ENCODE measurements around the gene KRT78. TPM values are rescaled to one million over a fixed set of nuclear protein-coding genes. Genes with fewer than 3 reads are reported as not detected.
"Not testable (repeated sequence)": the region's sequence is repeated elsewhere in the genome, so short reads cannot be mapped to it uniquely, and the experiment has no call there.

Gene KRT78
- polyA plus RNA-seq, 3 donors: not detected

DNA sequence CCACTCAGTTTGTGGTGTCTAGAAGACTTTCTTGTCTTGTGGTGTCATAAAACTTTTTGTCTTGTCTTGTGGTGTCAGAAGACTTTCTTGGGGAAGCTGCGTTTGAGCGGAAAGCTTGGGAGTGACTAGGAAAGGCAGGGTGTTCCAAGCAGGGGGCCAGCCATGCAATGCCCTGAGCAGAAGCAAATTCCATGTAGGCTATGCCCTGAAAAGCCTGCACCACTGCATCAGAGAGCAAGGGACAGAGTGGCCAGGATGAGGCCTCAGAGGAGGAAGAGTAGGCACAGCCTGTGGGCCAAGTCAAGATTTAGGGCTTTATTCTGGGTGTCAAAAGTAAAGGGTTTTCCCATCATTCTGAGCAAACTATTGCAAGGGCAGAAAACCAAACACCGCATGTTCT, 41.6 kb upstream of the KRT78 start:
- H3K27ac Mint-ChIP-seq: no peak overlapping the region
- Histone ChIP-seq H4K20me1 (ENCODE audit: insufficient read depth, low read length) (no peaks in the 10 kb centered on the region), H3K4me2 (replicated peaks; ENCODE audit: extremely low read depth, low read length, poor library complexity, severe bottlenecking) (no peak overlapping the region), H3K27me3 (ENCODE audit: control insufficient read depth in 2 of 2, insufficient read depth in 2 of 2, low read length in 2 of 2) (no peaks in the 10 kb centered on the region), H3K4me3 (replicated peaks in 1 of 3; ENCODE audit: low read depth in 2 of 3, low read length in 3 of 3) (no peak overlapping the region), H3K27ac (ENCODE audit: low read depth in 1 of 2, low read length in 2 of 2) (no peak overlapping the region), H3K36me3 (replicated peaks in 1 of 2; ENCODE audit: control insufficient read depth in 1 of 2, insufficient read depth in 2 of 2, low read length in 2 of 2) (no peaks in the 10 kb centered on the region), H3K79me2 (ENCODE audit: insufficient read depth, low read length) (no peaks in the 10 kb centered on the region), H3K9ac (ENCODE audit: insufficient read depth, low read length, poor library complexity, severe bottlenecking) (no peak overlapping the region), H2AFZ (ENCODE audit: insufficient read depth, low read depth, low read length, poor library complexity, severe bottlenecking) (no peak overlapping the region), H3K4me1 (ENCODE audit: control insufficient read depth in 1 of 2, insufficient read depth in 2 of 2, low read length in 2 of 2) (no peaks in the 10 kb centered on the region), H3K9me3 (replicated peaks in 1 of 2; ENCODE audit: control insufficient read depth in 1 of 2, insufficient read depth in 1 of 2, low read length in 2 of 2) (no peaks in the 10 kb centered on the region)
- H3K4me1 Mint-ChIP-seq: peaks cover 4% of the 10 kb centered on the region
- peaks cover 2 to 8% (median 3%) of the 10 kb centered on the region in 3 donors for H3K27me3 Mint-ChIP-seq (ENCODE audit: low read depth in 3 of 3)
- DNase-seq: no peak
- H3K9me3 Mint-ChIP-seq: peaks cover 0 to 2% (median 0%) of the 10 kb centered on the region in 7 donors
- WGBS (ENCODE audit: insufficient coverage): 92% methylated on average over 2 of the region's 3 CpGs
- intact Hi-C loops (cut with micrococcal nuclease): no loop called here
- H3K36me3 Mint-ChIP-seq: no peaks in the 10 kb centered on the region
- peak overlapping the region in 1 of 2 donors; percentile 48 for H3K4me3 Mint-ChIP-seq
- TF ChIP-seq, protein P1, sequence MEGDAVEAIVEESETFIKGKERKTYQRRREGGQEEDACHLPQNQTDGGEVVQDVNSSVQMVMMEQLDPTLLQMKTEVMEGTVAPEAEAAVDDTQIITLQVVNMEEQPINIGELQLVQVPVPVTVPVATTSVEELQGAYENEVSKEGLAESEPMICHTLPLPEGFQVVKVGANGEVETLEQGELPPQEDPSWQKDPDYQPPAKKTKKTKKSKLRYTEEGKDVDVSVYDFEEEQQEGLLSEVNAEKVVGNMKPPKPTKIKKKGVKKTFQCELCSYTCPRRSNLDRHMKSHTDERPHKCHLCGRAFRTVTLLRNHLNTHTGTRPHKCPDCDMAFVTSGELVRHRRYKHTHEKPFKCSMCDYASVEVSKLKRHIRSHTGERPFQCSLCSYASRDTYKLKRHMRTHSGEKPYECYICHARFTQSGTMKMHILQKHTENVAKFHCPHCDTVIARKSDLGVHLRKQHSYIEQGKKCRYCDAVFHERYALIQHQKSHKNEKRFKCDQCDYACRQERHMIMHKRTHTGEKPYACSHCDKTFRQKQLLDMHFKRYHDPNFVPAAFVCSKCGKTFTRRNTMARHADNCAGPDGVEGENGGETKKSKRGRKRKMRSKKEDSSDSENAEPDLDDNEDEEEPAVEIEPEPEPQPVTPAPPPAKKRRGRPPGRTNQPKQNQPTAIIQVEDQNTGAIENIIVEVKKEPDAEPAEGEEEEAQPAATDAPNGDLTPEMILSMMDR (IDR thresholded peaks at IDR 0.05): no peak

DNA sequence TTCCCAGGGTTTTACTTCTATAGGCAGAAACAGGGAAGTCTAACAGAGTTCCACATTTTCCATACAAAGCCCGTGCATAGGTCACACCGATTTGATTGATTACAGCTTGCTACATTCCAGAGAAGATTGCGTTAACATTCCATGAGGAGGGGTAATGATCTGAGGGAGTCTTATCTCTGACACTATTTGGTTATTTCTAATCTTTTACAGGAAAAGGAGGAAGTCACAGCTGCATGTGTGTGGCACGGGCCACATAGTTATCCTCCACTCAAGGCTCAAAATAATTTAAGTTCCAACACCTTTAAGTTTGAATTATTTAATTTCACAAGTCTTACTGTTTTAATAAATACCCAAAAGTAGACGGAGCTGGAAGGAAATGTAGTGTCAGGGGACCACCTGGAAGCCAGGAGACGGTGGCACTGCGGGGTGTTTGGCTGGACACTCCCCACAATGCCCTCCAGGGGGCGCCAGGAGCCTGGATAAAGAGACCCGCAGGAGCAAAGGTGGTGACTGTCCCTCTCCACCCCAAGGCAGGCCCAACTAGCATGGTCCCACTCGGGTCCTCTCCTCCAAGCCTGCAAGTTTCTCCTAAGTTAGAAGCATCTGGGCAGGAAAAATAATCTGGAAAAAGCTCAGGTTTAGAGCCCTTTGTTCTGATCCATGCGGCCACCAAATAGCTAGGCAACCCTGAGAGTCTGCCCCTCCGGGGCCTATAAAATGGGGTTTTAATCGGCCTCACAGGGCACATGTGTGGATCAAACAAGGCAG, 35.9 kb upstream of the KRT78 start:
- WGBS (ENCODE audit: insufficient coverage): 38% methylated on average over 7 of the region's 13 CpGs
- no peak overlapping the region for H3K27ac ChIP-seq (ENCODE audit: low read depth in 1 of 2, low read length in 2 of 2)
- H3K79me2 ChIP-seq (ENCODE audit: insufficient read depth, low read length): no peaks in the 10 kb centered on the region
- Mint-ChIP-seq H3K4me1 (peaks cover 14% of the 10 kb centered on the region), H3K27ac (no peak overlapping the region), H3K4me3 (no peak overlapping the region), H3K27me3 (ENCODE audit: low read depth in 3 of 3) (peaks cover 2 to 11% (median 9%) of the 10 kb centered on the region in 3 donors), H3K9me3 (peaks cover 0 to 1% (median 0%) of the 10 kb centered on the region in 7 donors), H3K36me3 (no peaks in the 10 kb centered on the region)
- H3K36me3 ChIP-seq (replicated peaks in 1 of 2; ENCODE audit: control insufficient read depth in 1 of 2, insufficient read depth in 2 of 2, low read length in 2 of 2): no peaks in the 10 kb centered on the region
- no peak overlapping the region for H2AFZ ChIP-seq (ENCODE audit: insufficient read depth, low read depth, low read length, poor library complexity, severe bottlenecking)
- peak; percentile 47 to 69 (median 67) for DNase-seq
- peaks cover 5 to 13% of the 10 kb centered on the region in 2 donors for H3K4me1 ChIP-seq (ENCODE audit: control insufficient read depth in 1 of 2, insufficient read depth in 2 of 2, low read length in 2 of 2)
- intact Hi-C loops (cut with micrococcal nuclease): loop anchor here (2.0 kb wide), 1 partner anchor 96 kb away; no protein-coding TSS in a partner anchor
- TF ChIP-seq, protein P1 (IDR thresholded peaks at IDR 0.05): peak; percentile 98
- no peaks in the 10 kb centered on the region for H4K20me1 ChIP-seq (ENCODE audit: insufficient read depth, low read length)
- H3K9ac ChIP-seq (ENCODE audit: insufficient read depth, low read length, poor library complexity, severe bottlenecking): no peak overlapping the region
- no peak overlapping the region for H3K4me3 ChIP-seq (replicated peaks in 1 of 3; ENCODE audit: low read depth in 2 of 3, low read length in 3 of 3)
- H3K9me3 ChIP-seq (replicated peaks in 1 of 2; ENCODE audit: control insufficient read depth in 1 of 2, insufficient read depth in 1 of 2, low read length in 2 of 2): no peaks in the 10 kb centered on the region
- no peaks in the 10 kb centered on the region for H3K27me3 ChIP-seq (ENCODE audit: control insufficient read depth in 2 of 2, insufficient read depth in 2 of 2, low read length in 2 of 2)
- H3K4me2 ChIP-seq (replicated peaks; ENCODE audit: extremely low read depth, low read length, poor library complexity, severe bottlenecking): no peak overlapping the region

DNA sequence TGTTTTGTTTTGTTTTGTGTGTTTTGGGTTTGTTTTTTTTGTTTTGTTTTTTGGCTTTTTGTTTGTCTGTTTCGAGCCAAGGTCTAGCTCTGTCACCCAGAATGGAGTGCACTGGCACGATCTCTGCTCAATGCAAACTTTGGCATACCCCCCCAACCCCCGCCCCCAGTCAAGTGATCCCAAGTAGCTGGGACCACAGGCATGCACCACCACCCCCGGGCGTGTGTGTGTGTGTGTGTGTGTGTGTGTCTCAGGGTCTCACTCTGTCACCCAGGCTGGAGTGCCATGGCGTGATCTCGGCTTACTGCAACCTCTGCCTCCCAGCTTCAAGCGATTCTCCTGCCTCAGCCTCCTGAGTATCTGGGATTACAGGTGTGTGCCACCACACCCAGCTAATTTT, 31.7 kb upstream of the KRT78 start:
- Mint-ChIP-seq H3K4me3 (peak overlapping the region in 1 of 2 donors; percentile 63), H3K4me1 (peaks cover 21% of the 10 kb centered on the region), H3K27ac (peak overlapping the region in 1 of 7 donors; percentile 57), H3K27me3 (ENCODE audit: low read depth in 3 of 3) (peaks cover 2 to 15% (median 8%) of the 10 kb centered on the region in 3 donors)
- H3K79me2 ChIP-seq (ENCODE audit: insufficient read depth, low read length); H3K9ac ChIP-seq (ENCODE audit: insufficient read depth, low read length, poor library complexity, severe bottlenecking); H4K20me1 ChIP-seq (ENCODE audit: insufficient read depth, low read length); H3K9me3 ChIP-seq (replicated peaks in 1 of 2; ENCODE audit: control insufficient read depth in 1 of 2, insufficient read depth in 1 of 2, low read length in 2 of 2); H3K36me3 ChIP-seq (replicated peaks in 1 of 2; ENCODE audit: control insufficient read depth in 1 of 2, insufficient read depth in 2 of 2, low read length in 2 of 2); H3K36me3 Mint-ChIP-seq; intact Hi-C loops (cut with micrococcal nuclease); H3K27ac ChIP-seq (ENCODE audit: low read depth in 1 of 2, low read length in 2 of 2); H3K4me2 ChIP-seq (replicated peaks; ENCODE audit: extremely low read depth, low read length, poor library complexity, severe bottlenecking); H3K27me3 ChIP-seq (ENCODE audit: control insufficient read depth in 2 of 2, insufficient read depth in 2 of 2, low read length in 2 of 2); H2AFZ ChIP-seq (ENCODE audit: insufficient read depth, low read depth, low read length, poor library complexity, severe bottlenecking); H3K9me3 Mint-ChIP-seq; H3K4me3 ChIP-seq (replicated peaks in 1 of 3; ENCODE audit: low read depth in 2 of 3, low read length in 3 of 3); DNase-seq: not testable (repeated sequence)
- 100% methylated on average over 4 of the region's 8 CpGs for WGBS (ENCODE audit: insufficient coverage)
- H3K4me1 ChIP-seq (ENCODE audit: control insufficient read depth in 1 of 2, insufficient read depth in 2 of 2, low read length in 2 of 2): peaks cover 11 to 25% of the 10 kb centered on the region in 2 donors

Data from CD14-positive monocyte (primary cell).